ENCODE measurements around the gene CST2.
"Not testable (repeated sequence)": the region's sequence is repeated elsewhere in the genome, so short reads cannot be mapped to it uniquely, and the experiment has no call there.

The CST2 gene

GRCh38 chr20:23826541-23827021, at the start of gene CST2:
Gene CST2, minus strand, starts transcription at chr20:23826729. Its CDS starts 69 bp downstream, at chr20:23826660.
- DNase-seq = no peak

- no peak for DNase-seq
These were observed 49.2 kb upstream of the CST2 start for GRCh38 chr20:23875606-23876237.

- DNase-seq = no peak
These were observed 48.2 kb upstream of the CST2 start for GRCh38 chr20:23874747-23875146.

- no peak for DNase-seq
These were observed 47.0 kb upstream of the CST2 start for GRCh38 chr20:23873370-23874015.

- no peak for DNase-seq
These were observed 45.5 kb upstream of the CST2 start for GRCh38 chr20:23872065-23872464.

GRCh38 chr20:23870461-23870860, 43.9 kb upstream of the CST2 start:
- no peak for DNase-seq

- no peak for DNase-seq
These were observed 43.0 kb upstream of the CST2 start for GRCh38 chr20:23869520-23869919.

GRCh38 chr20:23868321-23868720, 41.8 kb upstream of the CST2 start:
- DNase-seq = no peak

- no peak for DNase-seq
These were observed 40.7 kb upstream of the CST2 start for GRCh38 chr20:23867152-23867776.

GRCh38 chr20:23860771-23861170, 34.2 kb upstream of the CST2 start:
- DNase-seq = not testable (repeated sequence)

GRCh38 chr20:23857962-23858595, 31.6 kb upstream of the CST2 start:
- DNase-seq = no peak

- no peak for DNase-seq
These were observed 30.2 kb upstream of the CST2 start for GRCh38 chr20:23856736-23857135.

GRCh38 chr20:23856226-23856625, 29.7 kb upstream of the CST2 start:
- DNase-seq = no peak

- DNase-seq = no peak
These were observed 15.2 kb upstream of the CST2 start for GRCh38 chr20:23841693-23842092.

GRCh38 chr20:23835716-23836115, 9.2 kb upstream of the CST2 start:
- DNase-seq = no peak

GRCh38 chr20:23832775-23833513, 6.4 kb upstream of the CST2 start:
- DNase-seq = no peak

- DNase-seq = not testable (repeated sequence)
These were observed 5.4 kb upstream of the CST2 start for GRCh38 chr20:23831961-23832360.

GRCh38 chr20:23823621-23824324, 2.8 kb downstream of the CST2 start:
- DNase-seq = no peak

- no peak for DNase-seq
These were observed 3.4 kb downstream of the CST2 start for GRCh38 chr20:23823111-23823510.

GRCh38 chr20:23820493-23820892, 6.0 kb downstream of the CST2 start:
- no peak for DNase-seq

GRCh38 chr20:23811559-23811958, 15.0 kb downstream of the CST2 start:
- not testable (repeated sequence) for DNase-seq

- not testable (repeated sequence) for DNase-seq
These were observed 16.2 kb downstream of the CST2 start for GRCh38 chr20:23810349-23810748.

Data from NCI-H2107 (cell line).